OCI-M2 (cell line): ENCODE measurements around the gene CRTC1.

Experiments
- DNase-seq: peaks from one replicate; lab custom pipeline; 2025; ENCODE audit not compliant: unreplicated experiment; lab: John Stamatoyannopoulos, UW

Gene CRTC1

DNA sequence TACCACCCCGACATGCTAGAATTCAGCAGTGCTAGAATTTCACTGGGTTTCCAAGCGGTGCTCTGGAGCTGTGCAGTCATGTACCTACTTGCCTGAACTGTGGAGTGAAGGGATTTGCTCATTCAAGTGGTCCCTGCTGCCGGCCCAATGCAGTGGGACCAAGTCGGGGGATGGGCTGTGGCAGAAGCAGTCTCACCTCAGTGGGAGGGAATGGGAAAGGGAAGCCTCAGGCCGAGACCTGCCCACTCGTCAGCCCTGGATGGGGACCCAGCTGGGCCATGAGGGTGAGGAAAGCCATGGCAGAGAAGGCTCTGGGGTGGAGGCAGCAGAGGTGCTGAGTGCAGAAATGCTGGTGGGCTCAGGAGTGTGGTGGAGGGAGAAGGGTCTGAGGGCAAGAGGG, 31.7 kb upstream of the CRTC1 start:
- DNase-seq = no peak

DNA sequence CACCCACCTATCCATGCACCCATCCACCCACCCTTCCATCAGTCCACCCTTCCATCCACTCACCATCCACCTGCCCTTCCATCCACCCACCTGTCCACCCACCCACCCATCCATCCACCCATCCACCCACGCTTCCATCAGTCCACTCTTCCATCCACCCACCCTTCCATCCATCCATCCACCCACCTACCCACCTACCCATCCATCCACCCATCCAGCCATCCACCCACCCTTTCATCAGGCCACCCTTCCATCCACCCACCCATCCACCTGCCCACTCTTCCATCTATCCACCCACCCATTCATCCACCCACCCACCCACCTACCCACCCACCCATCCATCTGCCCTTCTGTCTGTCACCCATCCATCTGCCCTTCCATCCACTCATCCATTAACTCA, 29.6 kb upstream of the CRTC1 start:
- no peak for DNase-seq

GRCh38 chr19:18654469-18654868, 29.0 kb upstream of the CRTC1 start:
- no peak for DNase-seq

DNA sequence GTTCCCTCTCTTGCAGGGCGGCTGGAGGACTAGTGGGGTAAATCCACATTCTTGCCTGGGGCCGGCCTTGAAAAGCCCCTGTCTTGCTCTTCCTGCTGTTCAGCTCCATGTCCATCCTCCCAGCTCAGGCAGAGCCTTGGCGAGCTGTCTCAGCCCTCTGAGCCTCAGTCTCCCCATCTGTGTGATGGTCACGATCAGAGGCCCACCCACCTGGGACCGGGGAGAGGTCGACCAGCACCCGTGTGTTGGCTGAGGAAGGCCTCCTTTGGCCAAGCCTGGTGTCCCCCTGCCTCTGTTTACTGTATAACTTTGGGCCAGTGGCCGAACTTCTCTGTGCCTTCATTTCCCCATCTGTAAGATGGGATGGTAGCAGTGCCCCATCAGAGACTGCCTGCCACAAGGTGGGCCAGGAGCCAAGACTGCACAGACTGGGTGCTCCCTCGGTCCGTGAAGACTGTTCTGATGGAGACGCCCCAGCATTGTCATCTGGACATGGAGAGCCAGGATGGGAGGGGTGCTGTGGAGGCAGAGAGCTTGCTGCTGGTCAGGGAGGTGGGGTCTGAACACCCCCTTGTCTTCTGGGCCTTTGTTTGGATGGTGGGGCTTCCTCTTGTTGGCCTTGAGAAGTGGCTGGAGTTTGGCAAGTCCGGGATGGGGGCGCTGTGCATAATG, 28.2 kb upstream of the CRTC1 start:
- no peak for DNase-seq

- DNase-seq = no peak
Observed at GRCh38 chr19:18656337-18657086, 27.0 kb upstream of the CRTC1 start.

- no peak for DNase-seq
Observed at GRCh38 chr19:18657590-18658365, 25.7 kb upstream of the CRTC1 start.

DNA sequence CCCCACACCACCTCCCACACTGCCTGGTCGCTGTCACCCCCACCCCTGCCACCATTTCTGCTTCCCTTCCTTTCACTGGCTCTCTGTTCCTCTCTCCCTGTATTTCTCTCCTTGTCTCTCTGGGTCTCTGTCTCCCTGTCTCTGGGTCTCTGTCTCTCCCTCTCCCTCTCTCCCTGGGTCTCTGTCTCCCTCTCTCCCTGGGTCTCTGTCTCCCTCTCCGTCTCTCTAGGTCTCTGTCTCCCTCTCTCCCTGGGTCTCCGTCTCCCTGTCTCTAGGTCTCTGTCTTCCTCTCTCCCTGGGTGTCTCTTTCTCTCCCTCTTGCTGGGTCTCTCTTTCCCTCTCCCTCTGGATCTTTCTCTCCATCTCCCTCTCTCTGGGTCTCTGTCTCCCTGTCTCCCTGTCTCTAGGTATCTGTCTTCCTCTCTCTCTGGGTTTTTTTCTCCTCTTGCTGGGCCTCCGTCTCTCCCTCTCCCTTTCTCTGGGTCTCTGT, 25.1 kb upstream of the CRTC1 start:
- DNase-seq = no peak

DNA sequence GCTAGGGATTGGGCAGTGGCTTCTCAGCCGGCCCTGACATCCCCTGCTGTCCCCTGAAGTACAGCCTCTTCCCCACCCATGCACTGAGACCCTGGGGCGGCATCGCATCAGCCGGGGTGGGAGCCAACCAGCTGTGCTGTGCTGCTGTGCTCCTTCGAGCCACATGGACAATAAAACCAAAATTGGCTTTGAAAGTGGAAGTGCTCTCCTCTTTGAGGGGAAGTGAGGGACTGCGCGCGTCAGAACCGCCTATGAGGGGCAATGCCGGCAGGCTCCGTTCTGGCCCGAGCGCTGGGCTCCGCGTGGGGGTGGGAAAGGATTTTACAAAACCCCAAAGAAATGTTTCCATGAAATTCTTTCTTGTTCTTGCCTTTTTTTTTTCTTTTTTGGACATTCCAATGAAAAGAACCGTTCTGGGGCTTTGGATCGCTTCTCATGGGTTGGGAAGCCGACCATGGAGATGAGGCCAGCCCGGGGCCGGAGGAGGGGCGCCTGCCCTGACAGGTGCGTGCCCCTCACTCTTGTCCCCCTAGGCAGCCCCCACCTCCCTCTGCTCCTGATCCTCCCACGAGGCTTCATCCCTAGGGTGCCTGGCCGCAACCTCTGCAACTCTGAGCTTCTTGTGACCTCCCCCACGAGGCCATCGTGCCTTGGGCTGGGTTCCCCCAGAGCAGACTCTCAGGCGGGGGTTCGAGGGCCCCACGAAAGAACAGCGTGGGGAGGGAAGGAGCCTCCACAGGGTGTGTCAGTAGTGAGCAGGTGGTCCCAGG, 24.0 kb upstream of the CRTC1 start:
- no peak for DNase-seq

DNA sequence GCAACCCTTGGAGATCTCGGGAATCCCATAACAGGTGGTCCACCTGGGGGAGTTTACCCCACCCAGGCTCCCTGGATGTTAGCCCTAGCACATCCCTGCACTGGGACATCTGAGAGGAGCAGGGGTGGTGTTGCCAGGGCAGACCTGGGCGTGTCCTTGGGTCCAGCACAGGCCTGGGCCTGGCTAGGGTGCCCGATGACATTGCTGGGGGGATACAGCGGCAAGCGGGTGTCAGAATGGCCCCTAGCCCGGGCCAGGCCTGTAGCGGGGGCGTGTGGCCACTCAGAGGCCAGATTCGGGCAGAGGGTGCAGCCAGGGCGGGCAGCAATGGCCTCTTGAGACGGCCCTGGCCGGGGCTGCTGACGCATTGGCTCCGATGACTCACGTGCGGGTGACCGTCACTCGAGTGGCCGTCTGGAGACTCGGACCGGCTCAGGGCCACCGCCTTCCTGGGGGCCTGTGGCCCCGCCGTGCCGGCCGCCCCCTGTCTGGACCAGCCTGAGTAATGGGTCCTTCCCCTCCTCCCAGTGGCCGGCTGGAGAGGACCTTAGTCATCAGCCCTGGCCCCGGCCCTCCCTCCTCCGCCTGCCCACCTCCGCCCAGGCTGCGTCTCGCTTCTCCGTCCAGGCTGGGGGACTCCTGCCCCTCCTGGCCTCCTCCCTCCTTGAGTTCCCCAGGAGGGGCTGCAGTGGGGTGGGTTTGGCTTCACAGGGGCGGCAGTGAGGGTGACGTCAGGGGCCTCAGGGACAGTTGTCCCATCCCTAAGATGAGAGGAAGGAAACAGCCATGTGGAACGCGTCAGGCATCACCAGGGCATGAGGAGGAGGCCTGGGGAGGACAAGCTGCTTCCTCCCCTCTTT, 23.2 kb upstream of the CRTC1 start:
- DNase-seq = no peak

GRCh38 chr19:18660939-18661670, 22.4 kb upstream of the CRTC1 start:
- DNase-seq = no peak

- DNase-seq = no peak
Observed at GRCh38 chr19:18662972-18663732, 20.3 kb upstream of the CRTC1 start.

GRCh38 chr19:18663940-18664530, 19.4 kb upstream of the CRTC1 start:
- no peak for DNase-seq

- DNase-seq = no peak
Observed at GRCh38 chr19:18665771-18666202, 17.7 kb upstream of the CRTC1 start.

- DNase-seq = no peak
Observed at GRCh38 chr19:18666317-18666716, 17.2 kb upstream of the CRTC1 start.

- DNase-seq = no peak
Observed at GRCh38 chr19:18666784-18667183, 16.7 kb upstream of the CRTC1 start.

GRCh38 chr19:18667531-18668251, 15.8 kb upstream of the CRTC1 start:
- no peak for DNase-seq

- no peak for DNase-seq
Observed at GRCh38 chr19:18668252-18668631, 15.2 kb upstream of the CRTC1 start.
